OCI-M1 (cell line): ENCODE results near the gene NIPAL1.

ENCODE experiments used
- DNase-seq: peaks from one replicate; lab custom pipeline; 2025; lab: John Stamatoyannopoulos, UW

NIPAL1 gene

DNA sequence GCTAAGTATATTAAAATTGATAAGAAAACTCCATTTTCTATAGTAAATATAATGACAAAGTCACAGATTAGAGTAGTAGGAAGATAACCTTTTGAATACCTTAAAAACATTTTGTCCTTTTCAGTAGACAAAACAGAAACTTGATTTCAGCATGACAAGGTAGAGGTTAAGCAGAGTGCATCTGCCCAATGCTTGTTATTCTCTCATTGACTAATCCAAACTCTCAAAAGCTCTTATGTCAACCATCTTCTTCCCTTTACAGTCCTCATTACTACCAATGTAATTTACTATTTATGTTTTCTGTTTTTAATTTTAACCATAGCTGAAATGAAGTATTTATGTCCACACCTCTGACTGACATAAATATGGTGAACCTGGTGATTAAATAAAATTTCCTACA is 11.1 kb downstream of the NIPAL1 start:
- DNase-seq, result no peak

DNA sequence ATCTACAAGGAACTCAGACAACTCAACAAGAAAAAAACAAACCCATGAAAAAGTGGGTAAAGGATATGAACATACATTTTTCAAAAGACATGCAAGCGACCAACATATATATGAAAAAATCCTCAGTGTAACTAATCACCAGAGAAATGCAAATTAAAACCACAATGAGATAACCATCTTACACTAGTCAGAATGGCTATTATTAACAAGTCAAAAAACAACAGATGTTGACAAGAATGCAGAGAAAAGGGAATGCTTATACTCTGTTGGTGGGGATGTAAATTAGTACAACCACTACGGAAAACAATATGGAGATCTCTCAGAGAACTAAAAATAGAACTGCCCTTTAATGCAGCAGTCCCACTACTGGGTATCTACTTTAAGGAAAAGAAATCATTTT is 12.1 kb downstream of the NIPAL1 start:
- no peak for DNase-seq

- no peak for DNase-seq
Measured at GRCh38 chr4:48030470-48030869, 13.9 kb downstream of the NIPAL1 start.

- DNase-seq, result no peak
Measured at GRCh38 chr4:48031802-48032525, 15.4 kb downstream of the NIPAL1 start.

DNA sequence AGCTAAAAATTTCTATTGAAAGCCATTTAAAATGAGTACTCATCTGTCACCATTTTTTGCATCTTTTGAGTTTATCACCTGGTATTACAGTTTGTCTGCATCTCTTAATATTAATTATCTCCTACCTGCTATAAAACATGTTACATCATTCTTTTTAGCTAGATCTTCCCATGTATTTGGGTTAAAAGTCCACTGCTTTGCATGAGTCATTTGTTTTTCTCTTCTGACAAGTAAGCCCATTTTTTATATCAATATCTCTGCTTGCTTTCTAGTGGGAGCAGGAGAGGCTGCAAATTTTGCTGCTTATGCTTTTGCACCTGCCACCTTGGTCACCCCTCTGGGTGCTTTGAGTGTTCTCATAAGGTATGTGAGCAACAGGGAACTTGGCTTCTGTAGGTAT is 16.1 kb downstream of the NIPAL1 start:
- DNase-seq, result no peak

GRCh38 chr4:48033412-48033811 is 16.8 kb downstream of the NIPAL1 start:
- no peak for DNase-seq

- DNase-seq, result peak; percentile 65
Measured at GRCh38 chr4:48033825-48034413, 17.3 kb downstream of the NIPAL1 start.

DNA sequence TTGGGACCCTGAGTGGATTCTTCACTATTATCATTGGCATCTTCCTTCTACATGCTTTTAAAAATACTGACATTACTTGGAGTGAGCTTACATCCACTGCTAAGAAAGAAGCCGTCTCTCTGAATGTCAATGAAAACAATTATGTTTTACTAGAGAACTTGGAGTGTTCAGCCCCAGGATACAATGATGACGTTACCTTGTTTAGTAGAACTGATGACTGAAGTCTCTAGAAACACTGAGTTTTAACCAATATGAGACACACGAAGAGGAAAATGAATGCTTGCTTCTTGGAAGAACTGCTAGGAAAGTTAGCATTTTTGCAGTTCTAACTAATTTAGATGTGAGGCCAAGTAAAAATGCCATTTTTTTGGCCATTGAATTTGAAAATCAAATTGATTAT is 19.4 kb downstream of the NIPAL1 start:
- DNase-seq, result no peak

- DNase-seq, result no peak
Measured at GRCh38 chr4:48037117-48037462, 20.5 kb downstream of the NIPAL1 start.

DNA sequence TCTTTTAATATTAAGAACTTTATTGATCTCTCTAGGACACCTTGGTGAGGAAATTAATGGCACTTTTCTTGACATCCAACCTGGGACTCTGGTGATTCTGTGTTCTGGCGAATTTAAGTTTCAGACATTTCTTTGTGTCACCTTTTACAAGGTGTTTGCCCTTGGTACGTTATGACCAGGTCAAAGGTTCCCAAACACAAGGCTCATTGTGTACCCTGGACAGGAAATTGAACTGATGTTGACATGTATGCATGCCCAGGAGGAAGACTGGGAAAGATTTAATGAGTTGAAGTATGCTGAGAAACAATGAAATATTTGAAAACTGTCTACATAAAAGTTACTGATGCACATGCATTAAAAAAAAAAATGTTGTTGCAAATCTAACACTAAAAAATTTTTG is 22.1 kb downstream of the NIPAL1 start:
- DNase-seq, result no peak

DNA sequence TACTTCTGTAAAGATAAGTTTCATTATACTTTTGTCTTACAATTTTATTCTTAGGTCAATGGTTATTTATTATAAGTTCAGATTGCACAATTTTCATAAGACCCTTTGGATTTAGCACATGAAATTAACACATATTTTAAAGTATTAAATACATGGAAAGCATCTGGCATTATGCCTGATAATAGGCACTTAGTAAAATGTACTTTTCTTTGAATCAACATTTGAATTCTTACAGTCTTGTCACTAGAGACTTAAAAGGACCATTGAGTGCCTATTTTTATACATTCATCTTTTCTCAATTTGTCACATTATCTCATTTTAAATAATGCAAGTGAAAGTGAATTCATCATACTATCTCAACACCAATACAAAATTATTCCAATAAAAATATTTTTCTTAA is 23.0 kb downstream of the NIPAL1 start:
- DNase-seq, result no peak

- no peak for DNase-seq
Measured at GRCh38 chr4:48041535-48042137, 25.1 kb downstream of the NIPAL1 start.

DNA sequence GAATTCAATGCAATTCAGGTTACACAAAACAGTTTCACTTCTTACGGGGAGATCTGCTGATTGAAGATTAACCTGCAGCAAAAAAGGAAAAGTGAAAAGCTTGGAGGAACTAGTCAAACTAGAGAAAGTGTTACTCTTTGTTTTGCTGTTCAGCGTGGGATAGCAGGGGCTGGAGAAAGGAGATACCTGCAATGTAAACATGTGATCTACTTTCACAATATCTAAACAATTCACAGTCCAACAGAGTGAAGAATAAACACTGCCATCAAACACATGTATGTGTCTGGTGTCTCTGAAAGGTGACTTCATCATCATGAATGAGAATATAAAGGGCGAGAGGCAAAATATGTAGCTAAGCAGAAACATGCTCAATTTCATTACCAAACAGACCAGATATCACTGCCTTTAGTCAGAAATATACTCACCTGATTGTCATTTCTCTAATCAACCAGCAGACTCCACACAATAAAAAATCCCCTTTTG is 26.4 kb downstream of the NIPAL1 start:
- DNase-seq, result no peak

DNA sequence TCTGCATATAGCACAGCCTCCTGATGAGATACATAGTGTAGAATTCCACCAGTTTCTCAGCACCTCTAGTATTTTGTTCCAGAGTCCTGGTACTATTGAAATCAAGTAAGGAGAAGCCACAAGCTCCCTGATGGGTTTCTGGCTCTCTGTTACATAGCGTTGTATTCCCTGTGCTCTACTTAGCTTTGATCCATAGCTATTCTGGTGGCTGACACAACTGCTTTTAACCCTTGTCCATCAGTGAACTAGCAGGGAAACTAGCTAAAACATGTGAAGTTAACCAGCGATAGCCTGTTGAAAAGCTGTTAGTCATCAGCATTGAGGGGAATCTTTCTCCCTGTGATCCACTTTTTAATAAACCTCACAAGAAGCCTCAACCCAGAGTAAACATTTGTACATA is 26.9 kb downstream of the NIPAL1 start:
- DNase-seq, result no peak

- DNase-seq, result no peak
Measured at GRCh38 chr4:48044298-48044697, 27.7 kb downstream of the NIPAL1 start.

DNA sequence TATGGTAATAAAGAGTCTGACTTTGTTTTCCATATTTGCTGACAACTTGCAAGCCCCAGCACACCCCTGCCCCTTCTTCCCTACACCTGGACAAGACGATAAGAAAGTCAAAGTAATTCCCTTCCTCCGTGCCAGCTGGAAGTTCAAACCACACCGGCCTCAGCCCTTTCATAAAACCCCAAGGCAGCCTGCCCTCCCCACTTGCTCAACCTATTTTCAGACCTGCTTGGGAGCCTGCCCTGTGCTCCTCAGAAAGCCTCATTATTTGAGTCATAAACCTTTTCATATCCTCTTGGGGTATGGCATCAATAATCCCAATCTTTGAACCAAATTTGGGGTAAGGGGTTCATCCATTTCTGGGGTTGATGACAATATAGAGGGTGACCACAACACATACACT is 29.5 kb downstream of the NIPAL1 start:
- DNase-seq, result peak; percentile 13

DNA sequence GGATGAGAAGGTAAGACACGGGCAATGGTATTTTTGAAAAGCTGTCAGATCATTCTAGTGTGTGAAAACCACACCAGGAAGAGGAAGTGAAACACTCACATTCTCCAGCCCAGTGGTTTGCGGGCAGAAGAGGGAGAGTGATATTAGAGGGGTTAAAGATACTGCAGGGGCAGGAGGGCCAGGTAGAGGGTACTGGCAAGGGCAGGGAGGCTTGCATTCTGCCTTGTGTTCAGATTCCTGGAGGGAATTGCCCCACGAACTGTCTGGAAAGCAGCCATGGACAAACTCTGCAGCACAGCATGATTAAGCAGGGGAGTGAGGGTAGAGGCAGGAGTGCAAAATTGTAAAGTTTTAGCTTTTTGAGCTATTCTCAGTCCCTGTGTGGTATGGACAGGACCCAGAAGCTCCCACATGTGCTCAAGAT is 30.9 kb downstream of the NIPAL1 start:
- DNase-seq, result peak; percentile 81

- no peak for DNase-seq
Measured at GRCh38 chr4:48047896-48048295, 31.3 kb downstream of the NIPAL1 start.

- DNase-seq, result no peak
Measured at GRCh38 chr4:48049483-48049882, 32.9 kb downstream of the NIPAL1 start.

DNA sequence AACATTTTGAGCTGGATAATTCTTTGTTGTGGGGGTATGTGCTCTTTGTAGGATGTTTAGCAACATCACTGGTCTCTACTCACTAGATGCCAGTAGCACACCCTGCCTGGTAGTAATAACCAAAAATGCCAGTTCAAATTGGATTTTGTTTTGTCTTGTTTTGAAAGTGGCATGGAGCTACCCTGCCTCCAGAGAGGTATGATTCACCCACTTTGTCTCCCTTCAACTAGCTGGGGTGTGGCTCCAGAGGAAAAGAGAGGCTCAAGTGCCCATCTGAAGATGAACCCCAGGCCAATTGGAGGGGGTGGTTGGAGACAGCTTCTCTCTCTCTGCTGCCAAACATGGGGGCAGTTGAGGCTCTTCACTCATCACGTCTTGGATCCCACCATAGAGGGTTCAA is 34.5 kb downstream of the NIPAL1 start:
- DNase-seq, result no peak

- no peak for DNase-seq
Measured at GRCh38 chr4:48058617-48059530, 42.3 kb downstream of the NIPAL1 start.

GRCh38 chr4:48064349-48064748 is 47.8 kb downstream of the NIPAL1 start:
- no peak for DNase-seq
